HepG2 (cell line): Measurements from ENCODE around the gene FAM234A. TPM values are rescaled to one million over a fixed set of nuclear protein-coding genes. Genes with fewer than 3 reads are reported as not detected.

ENCODE experiments used
- ARID2 ChIP-seq: sonication (generic); formaldehyde crosslinking; IDR thresholded peaks from 2 replicates; pipeline ENCODE4 v1.8.1; 2022; ENCODE audit warnings: mild to moderate bottlenecking, missing genetic modification reagents, borderline replicate concordance
- FOXA1 ChIP-seq, 2 experiments: fragments of 450-650 bp in 1 of 2; sonication (generic) in 1 of 2; formaldehyde crosslinking in 1 of 2; IDR thresholded peaks; 2 replicates each; pipeline versions ENCODE4 v1.4.0 to v1.6.1; 2016 to 2020; ENCODE audit warnings: missing genetic modification reagents in 1 of 2
- GLI4 ChIP-seq: sonication (generic); formaldehyde crosslinking; IDR thresholded peaks from 2 replicates; pipeline ENCODE4 v1.5.1; 2020; ENCODE audit warnings: missing genetic modification reagents, mild to moderate bottlenecking, moderate library complexity, borderline replicate concordance
- MED8 ChIP-seq: sonication (generic); formaldehyde crosslinking; IDR thresholded peaks from 2 replicates; pipeline ENCODE4 v1.8.1; 2023; ENCODE audit warnings: mild to moderate bottlenecking, missing genetic modification reagents; ENCODE audit not compliant: insufficient replicate concordance
- MTA1 ChIP-seq: sonication (generic); formaldehyde crosslinking; IDR thresholded peaks from 2 replicates; pipeline ENCODE4 v1.4.0; 2020; ENCODE audit warnings: missing genetic modification reagents, mild to moderate bottlenecking, borderline replicate concordance
- MYNN ChIP-seq: sonication (generic); formaldehyde crosslinking; IDR thresholded peaks from 2 replicates; pipeline ENCODE4 v1.4.0; 2020; ENCODE audit warnings: mild to moderate bottlenecking, low read depth, missing genetic modification reagents
- PAF1 ChIP-seq: IDR thresholded peaks from 2 replicates; pipeline ENCODE4 v1.6.1; 2016; ENCODE audit warnings: missing genetic modification reagents, missing compliant biosample characterization
- SNAI1 ChIP-seq: sonication (generic); formaldehyde crosslinking; IDR thresholded peaks from 2 replicates; pipeline ENCODE4 v1.5.0; 2020; ENCODE audit warnings: mild to moderate bottlenecking, missing genetic modification reagents, borderline replicate concordance
- TBL1XR1 ChIP-seq: fragments of 150-350 bp; IDR thresholded peaks from 2 replicates; pipeline ENCODE4 v1.6.1; 2014; ENCODE audit warnings: borderline replicate concordance, low read length; ENCODE audit not compliant: partially characterized antibody
- TCF12 ChIP-seq, 2 experiments: fragments of 450-650 bp in 1 of 2; sonication (generic) in 1 of 2; formaldehyde crosslinking in 1 of 2; IDR thresholded peaks; 2 replicates each; pipeline versions ENCODE4 v1.6.1 to v1.8.0; 2017 to 2022; ENCODE audit warnings: antibody characterized with exemption in 1 of 2, mild to moderate bottlenecking in 1 of 2, missing genetic modification reagents in 1 of 2, moderate library complexity in 1 of 2
- TCF7L2 ChIP-seq: IDR thresholded peaks from 2 replicates; pipeline ENCODE4 v1.6.1; 2011; ENCODE audit warnings: mild to moderate bottlenecking, low read depth, low read length, moderate library complexity
- THYN1 ChIP-seq: sonication (generic); formaldehyde crosslinking; IDR thresholded peaks from 2 replicates; pipeline ENCODE4 v1.8.1; 2023; ENCODE audit warnings: low read depth, mild to moderate bottlenecking, moderate library complexity, missing genetic modification reagents, borderline replicate concordance
- YEATS4 ChIP-seq: sonication (generic); formaldehyde crosslinking; IDR thresholded peaks from 2 replicates; pipeline ENCODE4 v1.4.0; 2020; ENCODE audit warnings: missing genetic modification reagents, borderline replicate concordance
- ZEB1 ChIP-seq: IDR thresholded peaks from 2 replicates; pipeline ENCODE4 v1.6.1; 2012; ENCODE audit warnings: mild to moderate bottlenecking, low read depth, inconsistent platforms; ENCODE audit not compliant: insufficient replicate concordance
- ZFAT ChIP-seq: sonication (generic); formaldehyde crosslinking; conservative IDR thresholded peaks from 2 replicates; pipeline ENCODE4 v1.8.1; 2023; ENCODE audit warnings: missing genetic modification reagents, inconsistent platforms
- ZFP36L1 ChIP-seq: sonication (generic); formaldehyde crosslinking; IDR thresholded peaks from 2 replicates; pipeline ENCODE4 v1.8.0; 2022; ENCODE audit warnings: mild to moderate bottlenecking, missing genetic modification reagents, moderate library complexity
- polyA plus RNA-seq, 8 experiments: library from polyadenylated mRNA; depleted of rRNA in 3 of 8; stranded (reverse) in 7 of 8; unstranded in 1 of 8; fragments of >200 nt; fragmentation: Illumina TruSeq in 4 of 8; extraction: Trizol in 4 of 8; gene quantifications; 2 replicates each; pipeline versions ENCODE4 v1.2.1 to v1.2.3, GENCODE V29; 2011 to 2016; ENCODE audit warnings: low read depth in 4 of 8, missing spikeins in 1 of 8, mixed read lengths in 1 of 8; ENCODE audit not compliant: insufficient read depth in 1 of 8
- total RNA-seq, 5 experiments: library from RNA; depleted of rRNA; stranded (reverse); fragments of >200 nt; fragmentation: Illumina TruSeq; extraction: Trizol; gene quantifications; 2 replicates each; pipeline ENCODE4 v1.2.3, GENCODE V29; 2016; ENCODE audit warnings: low read depth in 1 of 5
- TF ChIP-seq, protein P1 (sequence below): sonication (generic); formaldehyde crosslinking; IDR thresholded peaks from 2 replicates; pipeline ENCODE4 v1.4.0; 2020; ENCODE audit warnings: missing genetic modification reagents
- TF ChIP-seq, protein P2 (sequence below): sonication (generic); formaldehyde crosslinking; conservative IDR thresholded peaks from 2 replicates; pipeline ENCODE4 v1.8.1; 2023; ENCODE audit warnings: missing genetic modification reagents
- TF ChIP-seq, protein P3 (sequence below): IDR thresholded peaks from 2 replicates; pipeline ENCODE4 v1.6.1; 2018; ENCODE audit warnings: missing genetic modification reagents
- TF ChIP-seq, protein P4 (sequence below): sonication (generic); formaldehyde crosslinking; IDR thresholded peaks from 2 replicates; pipeline ENCODE4 v1.8.1; 2022; ENCODE audit warnings: mild to moderate bottlenecking, missing genetic modification reagents

FAM234A gene
- total and polyA plus RNA-seq, 2 of the 13 experiments (the other 11 are each of a cell fraction or from before 2014, with no cell fraction given) = 29.2 to 34.4 TPM

DNA sequence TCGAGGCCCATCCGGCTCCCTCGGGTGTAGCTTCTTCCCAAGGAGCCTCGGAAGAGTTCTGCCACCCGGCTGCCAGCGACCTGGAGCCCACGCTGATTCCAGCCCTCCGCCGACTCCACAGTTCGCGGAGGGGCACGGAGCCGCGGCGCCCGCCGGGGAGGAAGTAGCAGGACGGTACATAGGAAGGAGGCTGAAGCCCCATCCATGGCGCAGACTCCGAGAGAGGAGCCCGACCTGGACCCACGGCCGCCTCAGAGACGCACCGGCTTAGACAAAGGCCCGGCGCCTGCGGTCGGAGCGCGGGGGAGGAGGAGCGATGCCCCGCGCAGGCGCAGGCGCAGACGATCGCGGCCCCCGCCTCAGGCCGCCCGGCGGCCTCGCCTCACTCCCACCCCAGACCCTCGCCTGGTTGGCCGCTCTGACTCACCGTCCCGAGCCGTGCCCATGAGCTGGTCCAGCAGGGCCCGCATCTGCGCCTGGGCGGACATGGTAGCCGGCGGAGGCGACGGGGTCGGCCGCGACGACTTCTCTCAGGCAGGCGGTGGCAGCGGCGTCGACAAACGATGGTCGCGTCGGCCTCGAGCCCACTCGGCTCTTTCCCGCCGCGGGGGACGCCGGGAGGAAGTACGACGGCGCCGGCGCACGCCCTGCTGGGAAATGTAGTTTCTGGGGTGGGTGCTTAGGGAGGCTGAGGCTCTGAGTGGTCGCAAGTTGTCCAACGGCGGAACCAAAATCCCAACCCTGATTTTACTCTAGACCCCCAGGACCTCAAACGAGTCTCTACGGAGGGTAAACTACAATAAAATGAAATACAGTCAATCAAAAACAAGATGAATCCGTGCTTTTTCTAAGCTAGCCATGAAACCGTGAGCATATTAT is 5.5 kb upstream of the FAM234A start, which contains the start of gene LUC7L (continued):
- peak; percentile 80; the same call in 1 of the 2 replicates for TF ChIP-seq THYN1 (CRISPR knock-in tag)
- TF ChIP-seq ZFP36L1 (CRISPR knock-in tag) = peak; percentile 95
- 0 out of 2 replicates have a peak, but pooled peaks have one; percentile 35 for TF ChIP-seq MTA1 (CRISPR knock-in tag)
- TF ChIP-seq PAF1 = no peak
- TF ChIP-seq, protein P1, sequence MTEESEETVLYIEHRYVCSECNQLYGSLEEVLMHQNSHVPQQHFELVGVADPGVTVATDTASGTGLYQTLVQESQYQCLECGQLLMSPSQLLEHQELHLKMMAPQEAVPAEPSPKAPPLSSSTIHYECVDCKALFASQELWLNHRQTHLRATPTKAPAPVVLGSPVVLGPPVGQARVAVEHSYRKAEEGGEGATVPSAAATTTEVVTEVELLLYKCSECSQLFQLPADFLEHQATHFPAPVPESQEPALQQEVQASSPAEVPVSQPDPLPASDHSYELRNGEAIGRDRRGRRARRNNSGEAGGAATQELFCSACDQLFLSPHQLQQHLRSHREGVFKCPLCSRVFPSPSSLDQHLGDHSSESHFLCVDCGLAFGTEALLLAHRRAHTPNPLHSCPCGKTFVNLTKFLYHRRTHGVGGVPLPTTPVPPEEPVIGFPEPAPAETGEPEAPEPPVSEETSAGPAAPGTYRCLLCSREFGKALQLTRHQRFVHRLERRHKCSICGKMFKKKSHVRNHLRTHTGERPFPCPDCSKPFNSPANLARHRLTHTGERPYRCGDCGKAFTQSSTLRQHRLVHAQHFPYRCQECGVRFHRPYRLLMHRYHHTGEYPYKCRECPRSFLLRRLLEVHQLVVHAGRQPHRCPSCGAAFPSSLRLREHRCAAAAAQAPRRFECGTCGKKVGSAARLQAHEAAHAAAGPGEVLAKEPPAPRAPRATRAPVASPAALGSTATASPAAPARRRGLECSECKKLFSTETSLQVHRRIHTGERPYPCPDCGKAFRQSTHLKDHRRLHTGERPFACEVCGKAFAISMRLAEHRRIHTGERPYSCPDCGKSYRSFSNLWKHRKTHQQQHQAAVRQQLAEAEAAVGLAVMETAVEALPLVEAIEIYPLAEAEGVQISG (CRISPR knock-in tag) = peak; percentile 96
- TF ChIP-seq GLI4 (CRISPR knock-in tag) = peak; percentile 95
- TF ChIP-seq, protein P2, sequence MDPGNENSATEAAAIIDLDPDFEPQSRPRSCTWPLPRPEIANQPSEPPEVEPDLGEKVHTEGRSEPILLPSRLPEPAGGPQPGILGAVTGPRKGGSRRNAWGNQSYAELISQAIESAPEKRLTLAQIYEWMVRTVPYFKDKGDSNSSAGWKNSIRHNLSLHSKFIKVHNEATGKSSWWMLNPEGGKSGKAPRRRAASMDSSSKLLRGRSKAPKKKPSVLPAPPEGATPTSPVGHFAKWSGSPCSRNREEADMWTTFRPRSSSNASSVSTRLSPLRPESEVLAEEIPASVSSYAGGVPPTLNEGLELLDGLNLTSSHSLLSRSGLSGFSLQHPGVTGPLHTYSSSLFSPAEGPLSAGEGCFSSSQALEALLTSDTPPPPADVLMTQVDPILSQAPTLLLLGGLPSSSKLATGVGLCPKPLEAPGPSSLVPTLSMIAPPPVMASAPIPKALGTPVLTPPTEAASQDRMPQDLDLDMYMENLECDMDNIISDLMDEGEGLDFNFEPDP = peak; percentile 55; the same call in 1 of the 2 replicates
- no peak for TF ChIP-seq TCF7L2
- TF ChIP-seq, protein P3, sequence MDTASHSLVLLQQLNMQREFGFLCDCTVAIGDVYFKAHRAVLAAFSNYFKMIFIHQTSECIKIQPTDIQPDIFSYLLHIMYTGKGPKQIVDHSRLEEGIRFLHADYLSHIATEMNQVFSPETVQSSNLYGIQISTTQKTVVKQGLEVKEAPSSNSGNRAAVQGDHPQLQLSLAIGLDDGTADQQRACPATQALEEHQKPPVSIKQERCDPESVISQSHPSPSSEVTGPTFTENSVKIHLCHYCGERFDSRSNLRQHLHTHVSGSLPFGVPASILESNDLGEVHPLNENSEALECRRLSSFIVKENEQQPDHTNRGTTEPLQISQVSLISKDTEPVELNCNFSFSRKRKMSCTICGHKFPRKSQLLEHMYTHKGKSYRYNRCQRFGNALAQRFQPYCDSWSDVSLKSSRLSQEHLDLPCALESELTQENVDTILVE (CRISPR knock-in tag) = peak; percentile 86
- no peak for TF ChIP-seq TCF12 (IDR thresholded peaks at IDR 0.05)
- 0 out of 2 replicates have a peak, but pooled peaks have one; percentile 78 for TF ChIP-seq TCF12 (CRISPR knock-in tag; IDR thresholded peaks at IDR 0.05)
- peak; percentile 98 for TF ChIP-seq ARID2
- TF ChIP-seq SNAI1 (CRISPR knock-in tag) = peak; percentile 79; the same call in 1 of the 2 replicates
- TF ChIP-seq FOXA1 (IDR thresholded peaks at IDR 0.05) = no peak
- peak; percentile 31; the same call in 1 of the 2 replicates for TF ChIP-seq FOXA1 (CRISPR knock-in tag; IDR thresholded peaks at IDR 0.05)
- TF ChIP-seq, protein P4, sequence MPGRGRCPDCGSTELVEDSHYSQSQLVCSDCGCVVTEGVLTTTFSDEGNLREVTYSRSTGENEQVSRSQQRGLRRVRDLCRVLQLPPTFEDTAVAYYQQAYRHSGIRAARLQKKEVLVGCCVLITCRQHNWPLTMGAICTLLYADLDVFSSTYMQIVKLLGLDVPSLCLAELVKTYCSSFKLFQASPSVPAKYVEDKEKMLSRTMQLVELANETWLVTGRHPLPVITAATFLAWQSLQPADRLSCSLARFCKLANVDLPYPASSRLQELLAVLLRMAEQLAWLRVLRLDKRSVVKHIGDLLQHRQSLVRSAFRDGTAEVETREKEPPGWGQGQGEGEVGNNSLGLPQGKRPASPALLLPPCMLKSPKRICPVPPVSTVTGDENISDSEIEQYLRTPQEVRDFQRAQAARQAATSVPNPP (CRISPR knock-in tag) = peak; percentile 96
- peak; percentile 50 for TF ChIP-seq MED8 (CRISPR knock-in tag)
- peak; percentile 72; the same call in 1 of the 2 replicates for TF ChIP-seq MYNN (CRISPR knock-in tag)
- TF ChIP-seq ZEB1 = no peak
- no peak for TF ChIP-seq TBL1XR1
- TF ChIP-seq ZFAT (CRISPR knock-in tag) = peak; percentile 91
- TF ChIP-seq YEATS4 = peak; percentile 99
